Panc1 (cell line): Measurements from ENCODE around the gene OPTN.

Source experiments
- POLR2AphosphoS5 ChIP-seq: IDR thresholded peaks from 2 replicates; pipeline ENCODE4 v1.6.1; 2012; ENCODE audit warnings: mild to moderate bottlenecking, low read depth, low read length, moderate library complexity
- TF ChIP-seq, protein P1 (sequence below): fragments of 450-650 bp; IDR thresholded peaks from 2 replicates; pipeline ENCODE4 v1.5.1; 2017; ENCODE audit warnings: mild to moderate bottlenecking
- TF ChIP-seq, protein P2 (sequence below), 2 experiments: IDR thresholded peaks; 2 replicates each; pipeline ENCODE4 v1.6.1; 2011 to 2012; ENCODE audit warnings: low read depth in 2 of 2, control low read depth in 1 of 2, low read length in 1 of 2, mild to moderate bottlenecking in 1 of 2, moderate library complexity in 1 of 2; ENCODE audit not compliant: insufficient read depth in 1 of 2

- no peak for TF ChIP-seq POLR2AphosphoS5
- TF ChIP-seq, protein P1, sequence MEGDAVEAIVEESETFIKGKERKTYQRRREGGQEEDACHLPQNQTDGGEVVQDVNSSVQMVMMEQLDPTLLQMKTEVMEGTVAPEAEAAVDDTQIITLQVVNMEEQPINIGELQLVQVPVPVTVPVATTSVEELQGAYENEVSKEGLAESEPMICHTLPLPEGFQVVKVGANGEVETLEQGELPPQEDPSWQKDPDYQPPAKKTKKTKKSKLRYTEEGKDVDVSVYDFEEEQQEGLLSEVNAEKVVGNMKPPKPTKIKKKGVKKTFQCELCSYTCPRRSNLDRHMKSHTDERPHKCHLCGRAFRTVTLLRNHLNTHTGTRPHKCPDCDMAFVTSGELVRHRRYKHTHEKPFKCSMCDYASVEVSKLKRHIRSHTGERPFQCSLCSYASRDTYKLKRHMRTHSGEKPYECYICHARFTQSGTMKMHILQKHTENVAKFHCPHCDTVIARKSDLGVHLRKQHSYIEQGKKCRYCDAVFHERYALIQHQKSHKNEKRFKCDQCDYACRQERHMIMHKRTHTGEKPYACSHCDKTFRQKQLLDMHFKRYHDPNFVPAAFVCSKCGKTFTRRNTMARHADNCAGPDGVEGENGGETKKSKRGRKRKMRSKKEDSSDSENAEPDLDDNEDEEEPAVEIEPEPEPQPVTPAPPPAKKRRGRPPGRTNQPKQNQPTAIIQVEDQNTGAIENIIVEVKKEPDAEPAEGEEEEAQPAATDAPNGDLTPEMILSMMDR: no peak
- TF ChIP-seq, protein P2, sequence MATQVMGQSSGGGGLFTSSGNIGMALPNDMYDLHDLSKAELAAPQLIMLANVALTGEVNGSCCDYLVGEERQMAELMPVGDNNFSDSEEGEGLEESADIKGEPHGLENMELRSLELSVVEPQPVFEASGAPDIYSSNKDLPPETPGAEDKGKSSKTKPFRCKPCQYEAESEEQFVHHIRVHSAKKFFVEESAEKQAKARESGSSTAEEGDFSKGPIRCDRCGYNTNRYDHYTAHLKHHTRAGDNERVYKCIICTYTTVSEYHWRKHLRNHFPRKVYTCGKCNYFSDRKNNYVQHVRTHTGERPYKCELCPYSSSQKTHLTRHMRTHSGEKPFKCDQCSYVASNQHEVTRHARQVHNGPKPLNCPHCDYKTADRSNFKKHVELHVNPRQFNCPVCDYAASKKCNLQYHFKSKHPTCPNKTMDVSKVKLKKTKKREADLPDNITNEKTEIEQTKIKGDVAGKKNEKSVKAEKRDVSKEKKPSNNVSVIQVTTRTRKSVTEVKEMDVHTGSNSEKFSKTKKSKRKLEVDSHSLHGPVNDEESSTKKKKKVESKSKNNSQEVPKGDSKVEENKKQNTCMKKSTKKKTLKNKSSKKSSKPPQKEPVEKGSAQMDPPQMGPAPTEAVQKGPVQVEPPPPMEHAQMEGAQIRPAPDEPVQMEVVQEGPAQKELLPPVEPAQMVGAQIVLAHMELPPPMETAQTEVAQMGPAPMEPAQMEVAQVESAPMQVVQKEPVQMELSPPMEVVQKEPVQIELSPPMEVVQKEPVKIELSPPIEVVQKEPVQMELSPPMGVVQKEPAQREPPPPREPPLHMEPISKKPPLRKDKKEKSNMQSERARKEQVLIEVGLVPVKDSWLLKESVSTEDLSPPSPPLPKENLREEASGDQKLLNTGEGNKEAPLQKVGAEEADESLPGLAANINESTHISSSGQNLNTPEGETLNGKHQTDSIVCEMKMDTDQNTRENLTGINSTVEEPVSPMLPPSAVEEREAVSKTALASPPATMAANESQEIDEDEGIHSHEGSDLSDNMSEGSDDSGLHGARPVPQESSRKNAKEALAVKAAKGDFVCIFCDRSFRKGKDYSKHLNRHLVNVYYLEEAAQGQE (IDR thresholded peaks at IDR 0.05; ENCODE audit: insufficient read depth in 1 of 2, low read depth in 2 of 2, low read length in 1 of 2): no peak
These were observed 45.1 kb upstream of the OPTN start for GRCh38 chr10:13054844-13055243.
